ENCODE measurements around the gene CDK10. TPM values are rescaled to one million over a fixed set of nuclear protein-coding genes. Genes with fewer than 3 reads are reported as not detected.
A peak's percentile ranks its signal among the peaks of the same experiment; 100 is the strongest.

The CDK10 gene
- total RNA-seq, 4 donors from 2014 or later = 42.8 to 118 (median 55.0) TPM

DNA sequence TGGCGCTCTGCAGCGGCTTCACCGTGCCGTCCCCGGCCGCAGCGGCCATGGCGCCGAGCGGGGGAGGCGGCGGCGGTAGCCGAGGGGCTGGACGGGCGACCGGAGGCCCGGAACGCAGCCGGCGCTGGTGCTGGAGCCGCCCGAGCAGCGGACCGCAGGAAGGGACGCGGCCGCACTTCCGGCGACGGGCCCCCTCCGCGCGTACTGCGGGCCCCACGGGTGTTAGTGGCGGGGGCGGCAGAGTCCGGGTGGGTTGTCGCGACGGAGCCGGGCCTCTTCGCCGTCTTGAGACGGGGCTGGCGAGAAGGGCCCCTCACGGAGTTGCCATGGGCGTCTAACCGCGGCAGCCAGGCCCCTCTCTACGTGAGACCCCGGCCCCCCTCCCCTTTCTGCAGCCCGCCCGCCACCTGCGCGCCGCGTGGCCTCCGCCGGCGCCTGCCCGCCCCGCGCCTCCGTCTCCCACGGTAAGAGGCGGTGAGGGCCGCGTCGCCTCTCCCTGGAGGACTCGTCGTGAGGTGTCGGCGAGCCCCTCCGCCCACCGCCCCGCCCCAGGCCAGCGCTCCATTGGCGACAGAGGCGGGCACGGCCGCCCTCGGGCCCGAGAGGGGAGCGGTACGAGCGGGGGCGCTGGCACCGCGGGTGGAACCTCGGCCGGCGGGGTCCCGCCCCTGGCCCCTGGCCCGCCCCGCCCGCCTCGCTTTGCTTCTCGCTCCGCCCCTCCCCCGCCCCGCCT, 34.5 kb downstream of the CDK10 start, which contains the start of the genes VPS9D1 and ZNF276:
TSS of gene VPS9D1 (minus strand) at position 86 of the 733 bp plus-strand sequence. CDS start at position 49, 37 bp downstream.
TSS of gene ZNF276 (plus strand) at position 725 of the 733 bp plus-strand sequence. CDS start 104 bp downstream, outside the sequence.
- Histone ChIP-seq H3K9me3 (no peaks in the 10 kb centered on the region), H3K4me3 (peak within 1 kb of the TSS; percentile 96), H3K36me3 (peaks cover 20% of the 10 kb centered on the region), H3K27ac (peak within 1 kb of the TSS; percentile 97), H3K27me3 (no peaks in the 10 kb centered on the region), H3K4me1 (peaks cover 46% of the 10 kb centered on the region)
- peak in 1 of 2 donors; percentile 83 for DNase-seq (ENCODE audit: low spot score in 2 of 2)
- no CpG with 5 or more reads among the region's 103 CpGs for WGBS
- TF ChIP-seq POLR2AphosphoS5 (IDR thresholded peaks at IDR 0.05) (peak in 1 of 3 donors; percentile 69), EP300 (IDR thresholded peaks at IDR 0.05) (no peak), POLR2A (IDR thresholded peaks at IDR 0.05) (peak in 1 of 2 donors; percentile 12)

DNA sequence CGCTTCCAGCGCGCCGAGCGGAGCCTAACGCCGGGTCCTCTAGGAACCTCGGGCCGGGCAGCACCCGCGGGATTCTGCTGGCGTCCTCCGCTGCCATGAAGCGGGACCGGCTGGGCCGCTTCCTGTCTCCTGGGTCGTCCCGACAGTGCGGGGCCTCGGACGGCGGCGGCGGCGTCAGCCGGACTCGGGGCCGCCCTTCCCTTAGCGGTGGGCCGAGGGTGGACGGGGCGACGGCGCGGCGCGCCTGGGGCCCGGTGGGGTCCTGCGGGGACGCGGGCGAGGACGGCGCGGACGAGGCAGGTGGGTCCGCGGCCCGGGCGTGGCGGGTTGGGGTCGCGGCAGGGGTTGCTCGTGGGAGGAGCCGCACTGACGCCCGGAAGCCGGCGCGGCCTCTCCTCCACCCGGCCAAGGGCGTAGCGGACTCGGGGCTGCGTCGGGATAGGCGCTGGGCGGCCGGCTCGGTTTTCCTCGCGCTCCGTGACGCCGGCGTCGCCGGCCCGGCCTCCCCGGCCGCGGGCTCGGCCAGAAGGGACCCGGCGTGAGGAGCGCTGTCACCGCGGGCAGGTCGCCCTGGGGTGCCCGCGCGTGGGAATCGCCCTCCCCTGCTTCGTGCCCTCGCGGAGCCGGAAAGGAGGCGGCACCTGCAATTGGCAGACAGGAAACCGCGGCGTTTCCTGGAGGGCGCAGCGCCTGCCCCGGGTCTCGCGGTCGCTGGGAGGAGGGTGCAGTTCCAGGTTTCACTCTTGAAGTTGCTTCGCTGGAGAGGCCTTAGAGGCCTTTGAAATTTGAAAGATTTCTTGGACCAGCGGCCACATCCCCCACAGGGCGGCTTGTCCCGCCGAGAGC, 35.3 kb downstream of the CDK10 start:
- Histone ChIP-seq H3K36me3 (peaks cover 23% of the 10 kb centered on the region), H3K27ac (peak overlapping the region; percentile 97), H3K4me1 (peaks cover 46% of the 10 kb centered on the region), H3K4me3 (peak overlapping the region; percentile 96), H3K9me3 (no peaks in the 10 kb centered on the region), H3K27me3 (no peaks in the 10 kb centered on the region)
- DNase-seq (ENCODE audit: low spot score in 2 of 2) = peak; percentile 86 to 91
- WGBS = under 1% methylated on average over 23 of the region's 112 CpGs
- TF ChIP-seq, protein P1, sequence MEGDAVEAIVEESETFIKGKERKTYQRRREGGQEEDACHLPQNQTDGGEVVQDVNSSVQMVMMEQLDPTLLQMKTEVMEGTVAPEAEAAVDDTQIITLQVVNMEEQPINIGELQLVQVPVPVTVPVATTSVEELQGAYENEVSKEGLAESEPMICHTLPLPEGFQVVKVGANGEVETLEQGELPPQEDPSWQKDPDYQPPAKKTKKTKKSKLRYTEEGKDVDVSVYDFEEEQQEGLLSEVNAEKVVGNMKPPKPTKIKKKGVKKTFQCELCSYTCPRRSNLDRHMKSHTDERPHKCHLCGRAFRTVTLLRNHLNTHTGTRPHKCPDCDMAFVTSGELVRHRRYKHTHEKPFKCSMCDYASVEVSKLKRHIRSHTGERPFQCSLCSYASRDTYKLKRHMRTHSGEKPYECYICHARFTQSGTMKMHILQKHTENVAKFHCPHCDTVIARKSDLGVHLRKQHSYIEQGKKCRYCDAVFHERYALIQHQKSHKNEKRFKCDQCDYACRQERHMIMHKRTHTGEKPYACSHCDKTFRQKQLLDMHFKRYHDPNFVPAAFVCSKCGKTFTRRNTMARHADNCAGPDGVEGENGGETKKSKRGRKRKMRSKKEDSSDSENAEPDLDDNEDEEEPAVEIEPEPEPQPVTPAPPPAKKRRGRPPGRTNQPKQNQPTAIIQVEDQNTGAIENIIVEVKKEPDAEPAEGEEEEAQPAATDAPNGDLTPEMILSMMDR (IDR thresholded peaks at IDR 0.05) = no peak
- TF ChIP-seq EP300 (IDR thresholded peaks at IDR 0.05) = no peak
- TF ChIP-seq POLR2A (IDR thresholded peaks at IDR 0.05) = no peak

DNA sequence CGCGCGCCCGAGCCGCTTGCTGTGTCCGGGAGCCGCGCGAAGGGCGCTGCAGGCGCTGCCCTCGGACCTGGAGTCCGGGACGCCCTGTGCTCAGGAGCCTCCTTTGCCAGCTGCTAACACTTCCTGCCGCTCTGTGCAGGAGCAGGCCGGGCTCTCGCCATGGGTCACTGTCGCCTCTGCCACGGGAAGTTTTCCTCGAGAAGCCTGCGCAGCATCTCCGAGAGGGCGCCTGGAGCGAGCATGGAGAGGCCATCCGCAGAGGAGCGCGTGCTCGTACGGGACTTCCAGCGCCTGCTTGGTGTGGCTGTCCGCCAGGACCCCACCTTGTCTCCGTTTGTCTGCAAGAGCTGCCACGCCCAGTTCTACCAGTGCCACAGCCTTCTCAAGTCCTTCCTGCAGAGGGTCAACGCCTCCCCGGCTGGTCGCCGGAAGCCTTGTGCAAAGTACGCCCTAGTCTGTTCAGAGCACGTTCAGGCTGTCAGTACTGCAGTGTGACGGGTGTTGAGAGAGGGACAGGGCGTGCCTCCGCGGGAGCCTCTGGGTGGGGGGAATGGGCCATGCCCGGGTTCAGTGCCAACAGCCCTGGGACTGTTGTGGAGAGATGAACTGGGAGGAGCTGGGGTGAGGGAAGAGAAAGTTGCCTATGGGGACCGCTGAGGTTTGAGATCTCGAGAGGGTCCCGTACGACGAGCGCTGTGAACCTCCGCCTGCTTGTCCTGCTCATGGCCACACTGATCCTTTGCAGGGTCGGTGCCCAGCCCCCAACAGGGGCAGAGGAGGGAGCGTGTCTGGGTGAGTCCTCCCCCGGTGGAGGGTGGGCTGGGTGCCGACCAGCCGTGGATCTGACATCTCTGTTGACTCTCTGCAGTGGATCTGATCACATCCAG, 36.1 kb downstream of the CDK10 start:
- Histone ChIP-seq H3K36me3 (peaks cover 32% of the 10 kb centered on the region), H3K27ac (peak overlapping the region; percentile 97), H3K4me3 (peak overlapping the region; percentile 96), H3K27me3 (no peaks in the 10 kb centered on the region), H3K4me1 (peaks cover 46% of the 10 kb centered on the region), H3K9me3 (no peaks in the 10 kb centered on the region)
- WGBS = 28% methylated on average over 18 of the region's 56 CpGs
- peak; percentile 87 for DNase-seq (ENCODE audit: low spot score in 2 of 2)
- peak in 2 of 3 donors; percentile 26 to 67 for TF ChIP-seq POLR2AphosphoS5 (IDR thresholded peaks at IDR 0.05)
- no peak for TF ChIP-seq POLR2A (IDR thresholded peaks at IDR 0.05)
- TF ChIP-seq, protein P1 (IDR thresholded peaks at IDR 0.05) = no peak
- TF ChIP-seq EP300 (IDR thresholded peaks at IDR 0.05) = no peak

DNA sequence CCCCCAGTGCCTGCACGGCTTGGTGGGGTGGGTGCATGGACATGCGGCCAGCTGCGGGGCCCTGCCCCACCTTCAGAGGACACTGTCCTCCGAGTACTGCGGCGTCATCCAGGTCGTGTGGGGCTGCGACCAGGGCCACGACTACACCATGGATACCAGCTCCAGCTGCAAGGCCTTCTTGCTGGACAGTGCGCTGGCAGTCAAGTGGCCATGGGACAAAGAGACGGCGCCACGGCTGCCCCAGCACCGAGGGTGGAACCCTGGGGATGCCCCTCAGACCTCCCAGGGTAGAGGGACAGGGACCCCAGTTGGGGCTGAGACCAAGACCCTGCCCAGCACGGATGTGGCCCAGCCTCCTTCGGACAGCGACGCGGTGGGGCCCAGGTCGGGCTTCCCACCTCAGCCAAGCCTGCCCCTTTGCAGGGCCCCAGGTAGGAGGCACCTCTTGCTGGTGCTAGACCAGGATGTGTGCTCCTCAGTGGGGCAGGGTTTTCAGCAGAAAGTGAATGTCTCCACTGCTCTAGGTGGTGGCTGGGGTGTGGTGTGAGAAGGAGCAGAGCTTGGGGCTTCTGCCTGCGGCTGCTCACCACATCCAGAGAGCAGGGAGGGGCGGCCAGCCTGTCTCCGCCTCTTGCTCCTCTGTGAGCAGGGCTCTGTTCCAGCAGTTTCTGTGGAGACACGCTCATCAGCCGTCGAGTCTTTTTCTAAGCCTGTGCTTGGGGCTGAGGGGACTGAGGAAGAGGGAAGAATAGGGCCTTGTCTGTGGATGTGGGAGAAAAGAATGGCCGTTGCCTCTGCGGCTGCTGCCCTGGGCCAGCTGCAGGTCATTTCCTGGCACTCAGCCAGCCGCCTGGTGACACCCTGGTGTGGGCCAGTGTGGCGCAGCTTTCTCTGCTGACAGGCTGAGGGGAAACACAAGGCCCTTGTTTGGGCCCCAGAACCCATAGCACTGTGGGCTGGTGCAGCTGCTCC, 37.1 kb downstream of the CDK10 start:
- Histone ChIP-seq H3K27ac (peak overlapping the region; percentile 97), H3K27me3 (no peaks in the 10 kb centered on the region), H3K9me3 (no peaks in the 10 kb centered on the region), H3K36me3 (peaks cover 38% of the 10 kb centered on the region), H3K4me1 (peaks cover 46% of the 10 kb centered on the region), H3K4me3 (peak overlapping the region; percentile 96)
- DNase-seq (ENCODE audit: low spot score in 2 of 2) = no peak
- no peak for TF ChIP-seq POLR2AphosphoS5 (IDR thresholded peaks at IDR 0.05)
- TF ChIP-seq, protein P1 (IDR thresholded peaks at IDR 0.05) = no peak
- TF ChIP-seq POLR2A (IDR thresholded peaks at IDR 0.05) = no peak
- no peak for TF ChIP-seq EP300 (IDR thresholded peaks at IDR 0.05)
- 68% methylated on average over 15 of the region's 30 CpGs for WGBS

All from suprapubic skin (tissue), 4 donors.